GM18511 (cell line): ENCODE results near the gene MUC6.
"Not testable (repeated sequence)": the region's sequence is repeated elsewhere in the genome, so short reads cannot be mapped to it uniquely, and the experiment has no call there.

Experiments
- ATAC-seq: cut with Tn5 transposase; IDR thresholded peaks from one replicate; pipeline ENCODE4 v1.9.1; 2021; ENCODE audit warnings: mild to moderate bottlenecking, moderate library complexity; ENCODE audit not compliant: unreplicated experiment

MUC6 gene

DNA sequence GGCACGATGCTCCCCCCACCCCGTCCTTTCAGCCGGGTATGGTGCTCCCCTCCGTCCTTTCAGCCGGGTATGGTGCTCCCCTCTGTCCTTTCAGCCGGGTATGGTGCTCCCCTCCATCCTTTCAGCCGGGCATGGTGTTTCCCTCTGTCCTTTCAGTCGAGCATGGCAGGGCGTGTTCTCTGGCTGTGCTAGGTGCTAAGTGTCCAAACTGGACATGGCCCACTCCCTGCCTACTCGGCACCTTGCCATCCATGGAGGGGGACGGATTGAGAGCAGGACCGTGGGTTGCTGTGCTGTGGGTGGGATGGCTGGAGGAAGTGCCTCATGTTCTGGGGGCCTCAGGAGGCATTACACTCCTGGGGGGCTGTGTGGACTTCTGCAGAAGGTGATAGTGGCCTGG is 45.5 kb downstream of the MUC6 start:
- ATAC-seq = no peak

GRCh38 chr11:990101-990500 is 46.4 kb downstream of the MUC6 start:
- no peak for ATAC-seq

GRCh38 chr11:987671-988070 is 48.8 kb downstream of the MUC6 start:
- no peak for ATAC-seq

DNA sequence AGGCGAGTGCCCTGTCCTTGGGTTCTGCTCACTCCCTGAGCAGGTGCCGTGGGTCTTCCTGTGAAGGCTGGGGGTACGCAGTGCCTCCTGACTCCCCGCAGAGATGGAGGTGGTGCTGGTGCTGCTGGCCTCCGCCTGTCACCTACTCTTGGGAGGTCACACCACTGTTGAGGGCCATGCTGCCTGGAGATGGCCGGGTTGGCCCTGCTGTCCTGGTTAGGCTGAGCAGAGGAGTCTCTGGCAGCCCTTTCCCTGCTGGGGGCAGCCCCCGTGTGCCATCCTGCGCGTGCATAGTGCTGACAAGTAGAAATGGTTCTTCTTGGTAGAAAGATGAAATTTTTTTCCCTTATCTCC is 49.6 kb downstream of the MUC6 start:
- no peak for ATAC-seq

GRCh38 chr11:986270-986951 is 50.1 kb downstream of the MUC6 start:
- ATAC-seq = no peak

- no peak for ATAC-seq
Measured at GRCh38 chr11:985848-986247, 50.7 kb downstream of the MUC6 start.

DNA sequence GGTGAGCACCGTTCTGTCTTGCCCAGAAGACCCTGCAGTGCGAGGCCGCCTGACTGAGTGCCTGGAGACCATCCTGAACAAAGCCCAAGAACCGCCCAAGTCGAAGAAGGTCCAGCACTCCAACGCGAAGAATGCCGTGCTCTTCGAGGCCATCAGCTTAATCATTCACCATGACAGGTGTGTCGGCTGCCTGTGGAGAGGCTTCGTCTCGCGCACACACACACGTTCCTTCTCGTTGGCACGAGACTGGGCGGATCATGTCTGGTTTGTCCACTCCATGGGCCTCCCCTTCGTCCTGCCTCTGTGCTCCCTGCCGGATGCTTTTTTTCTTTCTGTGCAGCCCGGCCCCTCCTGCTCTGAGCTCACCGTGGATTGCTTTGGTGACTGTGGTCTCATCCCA is 51.1 kb downstream of the MUC6 start:
- no peak for ATAC-seq

GRCh38 chr11:984546-984945 is 52.0 kb downstream of the MUC6 start:
- no peak for ATAC-seq

DNA sequence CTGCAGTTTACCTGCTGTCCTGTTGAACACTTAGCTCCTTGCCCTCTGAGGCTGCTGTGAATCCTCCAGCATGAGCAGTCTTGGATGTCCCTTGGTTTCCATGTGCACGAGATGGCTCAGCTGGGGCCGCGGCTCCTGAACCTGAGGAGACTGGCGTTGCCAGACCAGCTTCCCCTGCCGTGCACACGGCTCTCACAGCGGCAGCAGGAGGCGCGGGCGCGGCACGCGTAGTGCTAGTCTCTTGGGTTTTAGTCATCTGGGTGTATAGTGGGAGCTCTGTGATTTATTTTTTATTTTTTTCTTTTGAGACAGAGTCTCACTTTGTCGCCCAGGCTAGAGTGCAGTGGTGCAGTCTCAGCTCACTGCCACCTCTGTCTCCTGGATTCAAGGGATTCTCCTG is 54.8 kb downstream of the MUC6 start:
- ATAC-seq = no peak

DNA sequence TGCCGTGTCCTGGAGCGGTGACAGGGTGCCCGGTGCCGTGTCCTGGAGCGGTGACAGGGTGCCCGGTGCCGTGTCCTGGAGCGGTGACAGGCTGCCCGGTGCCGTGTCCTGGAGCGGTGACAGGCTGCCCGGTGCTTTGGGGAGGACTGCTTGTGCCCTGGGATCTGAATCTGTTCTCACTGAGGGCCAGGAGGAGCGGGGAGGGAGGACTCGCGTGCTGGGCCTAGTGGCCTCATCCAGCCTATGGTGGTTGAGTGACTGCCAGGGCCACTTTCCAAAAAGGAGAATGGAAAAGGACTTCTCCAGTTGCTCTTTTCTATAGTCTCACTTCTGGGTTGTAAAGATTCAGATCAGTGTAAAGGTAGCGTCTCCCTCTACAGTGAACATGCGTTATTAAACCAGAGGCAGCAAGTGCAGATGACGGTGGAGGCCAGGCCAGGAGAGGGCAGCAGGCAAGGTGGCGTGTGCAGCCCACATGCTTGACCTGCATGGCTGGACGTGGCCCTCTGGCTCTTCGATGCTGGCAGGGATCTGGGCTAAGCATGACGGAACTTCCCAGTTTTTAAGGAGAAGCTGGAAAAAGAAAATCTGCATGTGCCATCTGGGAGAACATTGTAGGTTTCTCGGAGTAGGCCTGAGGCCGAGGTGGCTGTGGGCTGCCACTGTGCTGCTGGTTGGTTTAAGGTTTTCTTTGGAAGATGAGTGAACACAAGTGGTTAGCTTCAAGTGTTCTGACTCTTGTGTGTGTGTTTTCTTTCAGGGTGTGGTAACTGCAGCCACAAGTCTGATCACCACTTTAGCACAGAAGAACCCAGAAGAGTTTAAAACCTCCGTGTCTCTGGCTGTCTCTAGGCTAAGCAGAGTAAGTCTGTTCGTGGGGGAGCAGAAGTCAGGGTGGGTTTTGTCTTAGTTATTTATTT is 55.8 kb downstream of the MUC6 start:
- ATAC-seq = no peak

GRCh38 chr11:978781-979180 is 57.7 kb downstream of the MUC6 start:
- no peak for ATAC-seq

DNA sequence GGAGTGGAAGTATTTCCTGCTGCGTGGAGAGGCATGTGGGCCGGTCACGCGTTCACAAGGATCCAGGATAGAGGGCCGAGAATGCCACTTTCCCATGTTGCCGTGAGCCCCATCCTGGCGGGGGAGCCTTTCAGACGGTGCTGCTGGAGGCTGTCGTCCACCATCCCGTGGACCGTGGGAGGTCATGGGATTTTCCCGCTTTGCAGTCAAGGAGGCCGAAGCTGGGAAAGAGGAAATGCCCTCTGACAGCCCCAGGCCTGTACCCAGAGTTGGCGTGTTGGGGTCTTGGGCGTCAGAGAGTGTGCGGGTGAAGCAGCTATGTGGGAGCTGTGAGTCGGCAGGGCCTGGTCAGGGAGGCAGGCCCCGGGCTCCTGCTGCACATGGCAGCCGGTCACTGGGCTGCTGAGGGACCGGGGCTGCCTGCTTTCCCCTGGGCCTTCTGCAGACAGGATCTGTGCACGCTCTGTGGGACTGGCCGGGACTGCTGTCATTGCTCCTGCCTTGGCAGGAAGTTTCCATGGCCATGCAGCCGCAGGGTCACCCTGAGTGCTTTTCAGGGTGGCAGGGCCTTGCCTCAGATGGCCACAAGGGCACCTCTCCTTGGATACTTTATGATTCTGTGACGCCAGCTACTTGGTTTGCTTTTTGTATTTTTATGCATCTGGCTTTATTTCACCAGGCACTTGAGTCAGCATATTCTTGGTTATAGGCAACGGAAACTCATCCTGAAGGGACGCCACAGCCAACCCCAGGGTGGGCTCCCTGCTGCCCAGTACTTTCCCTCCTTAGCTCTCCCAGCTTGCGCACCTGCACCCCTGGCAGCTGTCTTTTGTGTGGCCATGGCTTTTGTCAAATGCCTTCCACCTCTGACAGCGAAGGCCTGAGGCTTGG is 58.4 kb downstream of the MUC6 start:
- ATAC-seq = no peak

DNA sequence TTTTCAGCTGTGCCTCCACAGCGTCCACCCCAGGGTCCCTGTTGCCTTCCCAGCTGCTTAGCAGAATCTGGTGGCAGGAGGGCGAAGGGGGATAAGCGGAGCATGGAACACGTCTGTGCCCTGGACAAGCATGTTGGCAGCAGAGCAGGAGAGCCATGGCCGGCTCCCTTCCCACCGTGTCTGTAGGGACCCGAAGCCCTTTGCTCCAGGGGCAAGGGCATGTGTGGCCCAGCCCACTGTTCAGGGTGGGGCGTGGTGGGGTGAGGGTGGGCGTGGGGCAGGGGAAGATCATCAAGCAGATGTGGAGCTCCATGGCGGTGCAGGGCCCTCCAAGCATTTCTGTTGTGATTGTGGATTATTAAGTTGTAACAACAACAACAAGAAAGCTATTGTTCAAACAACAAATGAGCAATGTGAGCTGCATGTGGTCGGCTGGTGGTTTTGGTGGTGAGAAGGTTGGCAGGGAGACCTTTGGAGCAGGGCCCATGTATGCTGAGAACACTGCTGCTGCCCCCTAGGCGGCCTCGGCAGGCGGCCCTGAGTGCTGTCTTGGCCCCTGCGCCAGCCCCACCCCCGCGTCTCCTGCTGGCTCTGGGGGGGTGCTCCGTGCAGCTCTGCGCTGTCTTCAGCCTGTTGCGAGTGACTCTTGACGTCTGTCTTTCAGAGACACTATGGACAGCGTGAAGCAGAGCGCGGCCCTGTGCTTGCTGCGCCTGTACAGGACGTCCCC is 59.9 kb downstream of the MUC6 start:
- no peak for ATAC-seq

GRCh38 chr11:975827-976226 is 60.7 kb downstream of the MUC6 start:
- no peak for ATAC-seq

DNA sequence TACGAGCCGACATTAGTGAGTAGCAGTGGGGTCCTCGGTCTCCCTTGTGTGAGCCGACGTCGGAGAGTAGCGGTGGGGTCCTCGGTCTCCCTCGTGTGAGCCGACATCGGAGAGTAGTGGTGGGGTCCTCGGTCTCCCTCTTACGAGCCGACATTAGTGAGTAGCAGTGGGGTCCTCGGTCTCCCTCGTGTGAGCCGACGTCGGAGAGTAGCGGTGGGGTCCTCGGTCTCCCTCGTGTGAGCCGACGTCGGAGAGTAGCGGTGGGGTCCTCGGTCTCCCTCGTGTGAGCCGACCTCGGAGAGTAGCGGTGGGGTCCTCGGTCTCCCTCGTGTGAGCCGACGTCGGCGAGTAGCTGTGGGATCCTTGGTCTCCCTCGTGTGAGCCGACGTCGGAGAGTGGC is 61.1 kb downstream of the MUC6 start:
- not testable (repeated sequence) for ATAC-seq

GRCh38 chr11:973237-973636 is 63.3 kb downstream of the MUC6 start:
- ATAC-seq = no peak

DNA sequence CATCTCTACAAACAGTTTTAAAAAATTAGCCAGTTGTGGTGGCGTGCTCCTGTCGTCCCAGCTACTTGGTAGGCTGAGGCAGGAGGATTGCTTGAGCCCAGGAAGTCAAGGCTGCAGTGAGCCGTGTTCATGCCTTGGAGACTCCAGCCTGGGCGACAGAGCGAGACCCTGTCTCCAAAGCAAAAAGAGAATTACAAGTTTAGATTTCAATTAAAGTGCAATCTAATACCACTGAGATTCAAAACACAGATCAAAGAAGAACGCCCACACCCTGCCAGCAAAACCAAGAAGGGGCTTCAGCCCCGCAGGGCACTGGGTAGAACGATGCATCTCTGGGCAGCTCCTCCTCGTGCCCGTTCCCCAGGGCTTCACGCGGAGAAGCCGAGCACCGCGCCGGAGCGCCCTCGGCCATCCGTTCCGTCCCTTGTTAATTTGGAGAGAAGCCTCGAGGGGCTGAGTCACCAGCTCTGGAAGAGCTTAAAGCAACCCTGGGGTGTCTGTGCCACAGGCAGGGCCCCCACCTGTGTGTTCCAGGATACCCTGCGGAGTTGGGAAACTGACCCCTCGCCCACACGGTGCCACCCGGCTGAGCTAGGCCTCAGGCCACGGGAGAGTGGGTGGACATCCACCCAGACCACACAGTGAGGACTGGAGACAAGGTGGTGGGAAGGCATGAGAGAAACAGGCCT is 63.9 kb downstream of the MUC6 start:
- ATAC-seq = no peak

GRCh38 chr11:971731-972365 is 64.7 kb downstream of the MUC6 start:
- ATAC-seq = no peak

DNA sequence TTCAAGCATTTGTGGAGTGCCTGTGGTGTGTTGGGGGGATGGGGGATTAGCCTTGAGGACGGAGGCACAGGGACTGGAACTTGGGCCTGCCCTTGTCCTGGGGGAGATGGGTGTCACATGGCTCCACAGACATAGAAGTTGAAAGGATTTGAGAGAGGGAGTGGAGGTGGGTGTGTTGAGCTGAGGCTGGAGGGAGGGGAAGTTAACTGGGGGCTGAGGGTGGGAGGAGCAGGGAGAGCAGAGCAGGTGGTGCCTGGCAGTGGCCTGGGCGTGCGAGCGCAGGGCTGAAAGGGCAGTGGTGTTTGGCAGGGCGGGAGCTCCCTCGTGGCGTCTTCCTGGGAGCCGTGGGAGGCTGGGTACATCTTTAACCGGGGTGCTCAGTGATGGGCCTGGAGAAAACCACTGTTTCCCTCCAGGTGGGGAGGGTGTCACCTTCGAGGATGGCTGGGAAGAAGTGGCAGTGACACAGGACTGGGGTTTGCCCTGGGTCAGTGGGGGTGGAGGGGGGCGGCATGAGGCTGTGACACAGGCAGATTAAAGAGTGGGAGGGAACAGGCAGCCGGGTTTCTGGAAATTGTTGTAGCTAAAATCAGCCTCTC is 65.3 kb downstream of the MUC6 start:
- ATAC-seq = no peak
